GM12878 (cell line): ENCODE data around the gene SNF8. TPM values are rescaled to one million over a fixed set of nuclear protein-coding genes. Genes with fewer than 3 reads are reported as not detected.

Experiments used
- ATAC-seq: fragments of 200-7000 bp; cut with Tn5 transposase; 3 replicates; pipeline ENCODE4 v1.9.1; 2020; ENCODE audit warnings: mild to moderate bottlenecking, moderate library complexity
- BruUV-seq: library from RNA; stranded (reverse); fragments of 400-500 nt; replicated peaks from 2 replicates; lab custom pipeline; 2021; lab: Mats Ljungman, UMichigan
- CTCF ChIA-PET: fragments of 300-600 bp; sonication (Branson Sonifier 250); formaldehyde crosslinking; extraction: SDS; loops from one replicate; lab custom pipeline; 2021; ENCODE audit warnings: inconsistent platforms; lab: Yijun Ruan, JAX
- POLR2A ChIA-PET: fragments of 350-600 bp; formaldehyde crosslinking; extraction: SDS; loops from one replicate; lab custom pipeline; 2021; ENCODE audit warnings: inconsistent platforms; lab: Charles Lee
- RAD21 ChIA-PET: fragments of 300-600 bp; sonication (Branson Sonifier 250); formaldehyde crosslinking; loops from one replicate; lab custom pipeline; 2023; ENCODE audit warnings: antibody characterized with exemption; ENCODE audit not compliant: unreplicated experiment; lab: Charles Lee
- SMC1A ChIA-PET: fragments of 300-600 bp; sonication (Branson Sonifier 250); formaldehyde crosslinking; loops from one replicate; lab custom pipeline; 2023; ENCODE audit not compliant: unreplicated experiment, uncharacterized antibody; lab: Charles Lee
- DNase-seq: peaks from one replicate; pipeline ENCODE4 v3.0.0-alpha.2; 2011; ENCODE audit warnings: low read depth, low spot score
- FAIRE-seq: peaks from 3 replicates; lab custom pipeline; 2011; peaks lifted over from hg19 to GRCh38; lab: Jason Lieb, UNC
- H2AFZ ChIP-seq: 2 replicates; pipeline ENCODE4 v1.6.0; 2011; ENCODE audit warnings: low read depth, low read length, control low read depth; ENCODE audit not compliant: control insufficient read depth
- H3K27ac ChIP-seq: 2 replicates; pipeline ENCODE4 v1.5.1; 2011; ENCODE audit warnings: control low read depth; ENCODE audit not compliant: control insufficient read depth, insufficient read depth
- H3K27me3 ChIP-seq, 2 experiments: replicated peaks in 1 of 2; 2 replicates each; pipeline versions ENCODE4 v1.6.0 to v1.6.1; 2011; ENCODE audit warnings: low read length in 1 of 2; ENCODE audit not compliant: control insufficient read depth in 2 of 2, insufficient read depth in 2 of 2
- H3K36me3 ChIP-seq, 2 experiments: 2 replicates each; pipeline ENCODE4 v1.5.1; 2011; ENCODE audit warnings: low read length in 1 of 2; ENCODE audit not compliant: control insufficient read depth in 2 of 2, insufficient read depth in 2 of 2
- H3K4me1 ChIP-seq: 2 replicates; pipeline ENCODE4 v1.6.1; 2011; ENCODE audit warnings: mild to moderate bottlenecking, low read length, moderate library complexity, mixed read lengths; ENCODE audit not compliant: control insufficient read depth, insufficient read depth
- H3K4me2 ChIP-seq: 2 replicates; pipeline ENCODE4 v1.6.0; 2011; ENCODE audit warnings: control low read depth; ENCODE audit not compliant: control insufficient read depth, insufficient read depth
- H3K4me3 ChIP-seq: fragments of 200-600 bp; sonication (generic); 2 replicates; pipeline ENCODE4 v1.5.1; 2016
- H3K79me2 ChIP-seq: 2 replicates; pipeline ENCODE4 v1.6.0; 2011; ENCODE audit warnings: low read length; ENCODE audit not compliant: control insufficient read depth, insufficient read depth
- H3K9ac ChIP-seq: 2 replicates; pipeline ENCODE4 v1.8.0; 2011; ENCODE audit warnings: low read length, control low read depth, mixed read lengths; ENCODE audit not compliant: control insufficient read depth, insufficient read depth
- H3K9me3 ChIP-seq: replicated peaks from 3 replicates; pipeline ENCODE4 v1.5.1; 2011; ENCODE audit warnings: mild to moderate bottlenecking, low read length; ENCODE audit not compliant: control insufficient read depth, insufficient read depth
- H4K20me1 ChIP-seq: 2 replicates; pipeline ENCODE4 v1.6.0; 2011; ENCODE audit not compliant: control insufficient read depth, insufficient read depth
- ATF7 ChIP-seq: fragments of 450-650 bp; IDR thresholded peaks from 2 replicates; pipeline ENCODE4 v1.6.1; 2016; ENCODE audit warnings: low read depth, mild to moderate bottlenecking
- CEBPB ChIP-seq, 2 experiments: fragments of 150-350 bp in 1 of 2; IDR thresholded peaks; 2 replicates each; pipeline ENCODE4 v1.6.1; 2012 to 2014; ENCODE audit warnings: low read depth in 2 of 2, low read length in 2 of 2, borderline replicate concordance in 1 of 2, inconsistent platforms in 1 of 2
- ESRRA ChIP-seq: IDR thresholded peaks from 2 replicates; pipeline ENCODE4 v1.6.1; 2012; ENCODE audit warnings: mild to moderate bottlenecking, low read length, improper control_type of control experiment
- LARP7 ChIP-seq: fragments of 450-650 bp; IDR thresholded peaks from 2 replicates; pipeline ENCODE4 v1.6.1; 2017; ENCODE audit warnings: mild to moderate bottlenecking
- MEF2A ChIP-seq: IDR thresholded peaks from 2 replicates; pipeline ENCODE4 v1.6.1; 2011; ENCODE audit warnings: low read depth, mild to moderate bottlenecking, low read length, moderate library complexity; ENCODE audit not compliant: insufficient read depth
- MYB ChIP-seq: fragments of 150-350 bp; IDR thresholded peaks from 2 replicates; pipeline ENCODE4 v1.6.1; 2014; ENCODE audit warnings: mild to moderate bottlenecking, low read depth, low read length, borderline replicate concordance
- POLR2A ChIP-seq: IDR thresholded peaks from 2 replicates; pipeline ENCODE4 v1.6.1; 2011; ENCODE audit warnings: low read depth, mild to moderate bottlenecking, low read length
- RELA ChIP-seq: fragments of 450-650 bp; IDR thresholded peaks from 2 replicates; pipeline ENCODE4 v1.8.0; 2014; ENCODE audit warnings: borderline replicate concordance; ENCODE audit not compliant: partially characterized antibody
- RFX5 ChIP-seq: IDR thresholded peaks from 2 replicates; pipeline ENCODE4 v1.6.1; 2011; ENCODE audit warnings: low read depth, low read length, improper control_type of control experiment
- SMAD1 ChIP-seq: fragments of 450-650 bp; IDR thresholded peaks from 2 replicates; pipeline ENCODE4 v1.6.1; 2018; ENCODE audit warnings: mild to moderate bottlenecking, low read depth; ENCODE audit not compliant: partially characterized antibody
- SMARCA5 ChIP-seq: fragments of 450-650 bp; IDR thresholded peaks from 2 replicates; pipeline ENCODE4 v1.6.1; 2017; ENCODE audit warnings: mild to moderate bottlenecking
- SUPT20H ChIP-seq: IDR thresholded peaks from 2 replicates; pipeline ENCODE4 v1.6.1; 2011; ENCODE audit warnings: low read depth, mild to moderate bottlenecking, low read length, moderate library complexity, borderline replicate concordance; ENCODE audit not compliant: control insufficient read depth
- ZNF217 ChIP-seq: fragments of 450-650 bp; IDR thresholded peaks from 2 replicates; pipeline ENCODE4 v1.6.1; 2017; ENCODE audit warnings: antibody characterized with exemption, mild to moderate bottlenecking
- ZSCAN29 ChIP-seq: fragments of 450-650 bp; IDR thresholded peaks from 2 replicates; pipeline ENCODE4 v1.6.1; 2017; ENCODE audit warnings: mild to moderate bottlenecking, moderate library complexity
- WGBS: methylation state at CpG from one replicate; pipeline ENCODE4 v1.1.6; 2016; ENCODE audit warnings: low lambda C conversion rate; ENCODE audit not compliant: insufficient replicate concordance, insufficient coverage; ENCODE audit errors: missing lambda C conversion rate; 5-methylcytosine and 5-hydroxymethylcytosine counted together
- in situ Hi-C: fragments of 300-500 bp; cut with MboI; formaldehyde crosslinking; loops from 9 replicates; pipeline ENCODE4 v1.14.3; 2018; ENCODE audit warnings: mixed read lengths
- intact Hi-C: fragments of 100-400 bp; cut with micrococcal nuclease; formaldehyde crosslinking; loops from one replicate; pipeline ENCODE4 v1.14.2; 2022; ENCODE audit not compliant: unreplicated experiment
- polyA plus RNA-seq, 11 experiments: library from polyadenylated mRNA; depleted of rRNA in 4 of 11; unstranded in 6 of 11; stranded (reverse) in 5 of 11; fragments of >200 nt; fragmentation: Nextera tagmentation in 4 of 11; fragmentation: Illumina TruSeq in 1 of 11; extraction: Ambion mirVana in 4 of 11; extraction: Trizol in 1 of 11; gene quantifications; 1 replicate in 1 of 11; 2 replicates in 10 of 11; pipeline versions ENCODE4 v1.2.1 to v1.2.3, GENCODE V29; 2011 to 2016; ENCODE audit warnings: inconsistent platforms in 2 of 11, missing spikeins in 2 of 11, low read depth in 1 of 11
- total RNA-seq, 4 experiments: library from RNA; depleted of rRNA in 3 of 4; stranded (reverse); fragments of >200 nt in 3 of 4; fragmentation: Illumina TruSeq in 1 of 4; extraction: Trizol in 1 of 4; gene quantifications; 2 replicates each; pipeline versions ENCODE4 v1.2.1 to v1.2.3, GENCODE V29; 2013 to 2021
- TF ChIP-seq, protein P1 (sequence below): IDR thresholded peaks from 2 replicates; pipeline ENCODE4 v1.6.1; 2011; ENCODE audit warnings: borderline replicate concordance, low read depth, mild to moderate bottlenecking, moderate library complexity, mixed read lengths, low read length; ENCODE audit not compliant: insufficient read depth; ENCODE audit errors: extremely low read length

Gene SNF8
- total and polyA plus RNA-seq, 10 of the 15 experiments (the other 5 are each of a cell fraction or from before 2014, with no cell fraction given) = 6.1 to 228 (median 95.6) TPM

DNA sequence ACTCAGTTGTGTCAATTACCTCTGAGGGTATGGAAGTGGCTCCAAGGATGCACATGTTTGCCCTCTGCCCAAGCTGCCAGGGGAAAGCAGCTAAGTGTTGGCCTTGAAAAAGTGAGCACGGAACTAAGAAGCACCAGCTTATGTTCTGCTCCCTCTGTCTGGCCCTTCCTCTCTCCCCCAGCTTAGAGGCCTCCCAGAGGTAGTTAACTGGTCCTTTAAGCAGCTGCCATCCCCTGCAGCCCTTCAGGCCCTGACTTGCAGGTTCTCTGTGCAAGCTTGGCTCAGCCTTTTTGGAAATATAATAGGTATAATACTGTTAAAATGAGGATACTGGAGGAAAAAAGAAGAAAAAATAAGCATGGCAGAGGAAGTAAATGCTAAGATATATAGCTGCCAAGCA is 43.4 kb downstream of the SNF8 start:
- no peak overlapping the region for H3K4me3 ChIP-seq
- no peaks in the 10 kb centered on the region for H4K20me1 ChIP-seq
- ATAC-seq (no peak), DNase-seq (no peak), FAIRE-seq (no peak)
- ChIA-PET SMC1A (interaction anchor here (0.6 to 1.3 kb wide), 3 partner anchors 9 to 490 kb away, joined by 3 to 4 read pairs (median 3); partner anchors contain the start of gene ATP5MC1), CTCF (interaction anchor here (0.7 to 1.3 kb wide), 3 partner anchors 17 to 638 kb away, joined by 3 read pairs; no protein-coding TSS in a partner anchor), RAD21 (no interaction called here), POLR2A (interaction anchor here (0.6 to 1.7 kb wide), 2 partner anchors 14 to 97 kb away, joined by 3 to 4 read pairs; no protein-coding TSS in a partner anchor)
- no peaks in the 10 kb centered on the region for H3K4me1 ChIP-seq
- TF ChIP-seq ESRRA (no peak), SUPT20H (no peak), RELA (no peak), CEBPB (IDR thresholded peaks at IDR 0.05; ENCODE audit: borderline replicate concordance in 1 of 2, low read depth in 2 of 2, low read length in 2 of 2) (no peak), ATF7 (no peak), MYB (no peak), POLR2A (no peak), MEF2A (no peak), LARP7 (no peak), SMARCA5 (no peak), RFX5 (no peak), SMAD1 (no peak), ZNF217 (no peak), ZSCAN29 (no peak)
- TF ChIP-seq, protein P1, sequence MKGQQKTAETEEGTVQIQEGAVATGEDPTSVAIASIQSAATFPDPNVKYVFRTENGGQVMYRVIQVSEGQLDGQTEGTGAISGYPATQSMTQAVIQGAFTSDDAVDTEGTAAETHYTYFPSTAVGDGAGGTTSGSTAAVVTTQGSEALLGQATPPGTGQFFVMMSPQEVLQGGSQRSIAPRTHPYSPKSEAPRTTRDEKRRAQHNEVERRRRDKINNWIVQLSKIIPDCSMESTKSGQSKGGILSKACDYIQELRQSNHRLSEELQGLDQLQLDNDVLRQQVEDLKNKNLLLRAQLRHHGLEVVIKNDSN = no peak
- BruUV-seq = no TSS peak
- H3K36me3 ChIP-seq = peaks cover 1 to 10% of the 10 kb centered on the region in 2 experiments; a peak in 2 of 4 replicates
- no peaks in the 10 kb centered on the region for H3K79me2 ChIP-seq
- in situ Hi-C loops = no loop called here
- intact Hi-C loops = no loop called here
- H3K4me2 ChIP-seq = no peak overlapping the region
- no peak overlapping the region for H3K27ac ChIP-seq
- no peak overlapping the region for H2AFZ ChIP-seq
- 85% methylated on average over 1 of the region's 1 CpG for WGBS
- H3K9me3 ChIP-seq = no peaks in the 10 kb centered on the region
- H3K27me3 ChIP-seq = no peaks in the 10 kb centered on the region
- H3K9ac ChIP-seq = no peak overlapping the region
